Colonic mucosa (tissue), 4 donors: Measurements from ENCODE around the gene OBSCN. TPM values are rescaled to one million over a fixed set of nuclear protein-coding genes. Genes with fewer than 3 reads are reported as not detected.

Source experiments
- DNase-seq: peaks from one replicate; pipeline ENCODE4 v3.0.0-alpha.2; 2020
- H3K27ac ChIP-seq: fragments of 200-600 bp; one replicate; pipeline ENCODE4 v1.8.0; 2021
- H3K27me3 ChIP-seq: fragments of 200-600 bp; one replicate; pipeline ENCODE4 v1.8.0; 2021
- H3K36me3 ChIP-seq: fragments of 200-600 bp; one replicate; pipeline ENCODE4 v1.8.0; 2021
- H3K4me1 ChIP-seq: fragments of 200-600 bp; one replicate; pipeline ENCODE4 v1.8.0; 2021; ENCODE audit warnings: mild to moderate bottlenecking
- H3K4me3 ChIP-seq: fragments of 200-600 bp; one replicate; pipeline ENCODE4 v1.8.0; 2021
- H3K9ac ChIP-seq, 2 donors: one replicate each; pipeline ENCODE4 v1.7.0; 2013; ENCODE audit warnings: control low read depth in 2 of 2, low read depth in 2 of 2, low read length in 2 of 2
- H3K9me3 ChIP-seq: fragments of 200-600 bp; one replicate; pipeline ENCODE4 v1.8.0; 2021
- CTCF ChIP-seq: fragments of 200-600 bp; IDR thresholded peaks from one replicate; pipeline ENCODE4 v1.8.0; 2022; ENCODE audit warnings: antibody characterized with exemption, mild to moderate bottlenecking
- intact Hi-C: fragments of 100-400 bp; cut with DNase I; formaldehyde crosslinking; loops from one replicate; pipeline ENCODE4 v1.14.1; 2022
- microRNA-seq: library from miRNA; unstranded; fragments of <30 nt; microRNA quantifications from one replicate; pipeline ENCODE4, GENCODE V29; 2019
- total RNA-seq, 2 donors: library from RNA; stranded (reverse); fragmentation: NEBNext Ultra II Directional in 1 of 2; extraction: Animal tissue kit (Norgen Biotek cat#: 25700) in 1 of 2; gene quantifications; one replicate each; pipeline ENCODE4 v1.2.1, GENCODE V29; 2021
- donor health status: healthy.
- donor health status: DM: no; HTN: no; CAD: no.
- donor health status: DM: no; HTN: no; CAD: no.

OBSCN gene
- total RNA-seq, 2 donors from 2014 or later = 3.6 to 7.9 TPM

- intact Hi-C loops = no loop called here
Measured at GRCh38 chr1:228424685-228425660, 217.1 kb downstream of the OBSCN start.

GRCh38 chr1:228426518-228427175 is 218.8 kb downstream of the OBSCN start:
- no peak overlapping the region for H3K9ac ChIP-seq
- H3K4me1 ChIP-seq = no peaks in the 10 kb centered on the region
- TF ChIP-seq CTCF = no peak
- H3K9me3 ChIP-seq = no peaks in the 10 kb centered on the region
- no peaks in the 10 kb centered on the region for H3K27me3 ChIP-seq
- no peak for DNase-seq
- intact Hi-C loops = no loop called here
- H3K27ac ChIP-seq = no peak overlapping the region
- H3K36me3 ChIP-seq = no peaks in the 10 kb centered on the region
- H3K4me3 ChIP-seq = no peak overlapping the region

More at GRCh38 chr1:228424685-228425660, 217.1 kb downstream of the OBSCN start:
- no peak for TF ChIP-seq CTCF
- H3K9ac ChIP-seq = no peak overlapping the region
- DNase-seq = no peak
- H3K4me1 ChIP-seq = no peaks in the 10 kb centered on the region
- H3K9me3 ChIP-seq = no peaks in the 10 kb centered on the region
- H3K27ac ChIP-seq = no peak overlapping the region
- no peaks in the 10 kb centered on the region for H3K27me3 ChIP-seq
- no peaks in the 10 kb centered on the region for H3K36me3 ChIP-seq
- no peak overlapping the region for H3K4me3 ChIP-seq

GRCh38 chr1:228428412-228428811 is 220.6 kb downstream of the OBSCN start:
- intact Hi-C loops = no loop called here
- DNase-seq = no peak
- no peak overlapping the region for H3K27ac ChIP-seq
- no peaks in the 10 kb centered on the region for H3K27me3 ChIP-seq
- H3K9me3 ChIP-seq = no peaks in the 10 kb centered on the region
- no peaks in the 10 kb centered on the region for H3K36me3 ChIP-seq
- no peaks in the 10 kb centered on the region for H3K4me1 ChIP-seq
- no peak for TF ChIP-seq CTCF
- H3K9ac ChIP-seq = no peak overlapping the region
- H3K4me3 ChIP-seq = no peak overlapping the region

Small RNAs within 50 kb of the gene (microRNA-seq; reads per million reads assigned to microRNA genes)
- gene MIR6742 = not detected

Other genes with a start within 250 kb of the OBSCN start
- not detected for gene WNT3A, start 201.0 kb upstream of the OBSCN start, total RNA-seq
- 100 to 1,000 TPM; 522 to 586 TPM for gene ARF1, start 125.3 kb upstream of the OBSCN start, total RNA-seq
- gene C1orf35, start 104.7 kb upstream of the OBSCN start, total RNA-seq = 10 to 100 TPM; 14.9 to 26.4 TPM
- 10 to 100 TPM; 33.0 to 60.7 TPM for gene MRPL55, start 98.7 kb upstream of the OBSCN start, total RNA-seq
- 100 to 1,000 TPM; 178 to 221 TPM for gene GUK1, start 67.8 kb upstream of the OBSCN start, total RNA-seq
- gene GJC2, start 58.1 kb upstream of the OBSCN start, total RNA-seq = 1 to 10 TPM in 1 of 2 donors, under 1 TPM in 1; 0.69 to 1.2 TPM
- 10 to 100 TPM; 11.0 to 16.9 TPM for gene IBA57, start 42.2 kb upstream of the OBSCN start, total RNA-seq
- 10 to 100 TPM; 38.1 to 48.9 TPM for gene TRIM11, start 198.8 kb downstream of the OBSCN start, total RNA-seq
- gene TRIM17, start 208.8 kb downstream of the OBSCN start, total RNA-seq = under 1 TPM in 1 of 2 donors, not detected in 1; 0.21 TPM